ENCODE results near the gene ADCY9. TPM values are rescaled to one million over a fixed set of nuclear protein-coding genes. Genes with fewer than 3 reads are reported as not detected.

Gene ADCY9
- total RNA-seq, 1 donor from 2014 or later, result 11.4 TPM

GRCh38 chr16:3983081-3983520, 133.1 kb downstream of the ADCY9 start:
- TF ChIP-seq CTCF (IDR thresholded peaks at IDR 0.05; ENCODE audit: insufficient read depth, low read depth, low read length), result peak; percentile 55
- TF ChIP-seq EZH2 (IDR thresholded peaks at IDR 0.05; ENCODE audit: insufficient read depth, low read length), result no peak
- peaks cover 7% of the 10 kb centered on the region for H3K4me1 Mint-ChIP-seq (ENCODE audit: low read depth, unreplicated experiment)
- Histone ChIP-seq H3K9me3 (ENCODE audit: insufficient read depth, low read depth, low read length) (no peaks in the 10 kb centered on the region), H3K4me1 (ENCODE audit: insufficient read depth, low read length) (peaks cover 12% of the 10 kb centered on the region), H3K27me3 (ENCODE audit: insufficient read depth, low read length) (no peaks in the 10 kb centered on the region), H3K9ac (ENCODE audit: low read length) (no peak overlapping the region), H4K20me1 (ENCODE audit: insufficient read depth, low read length) (no peaks in the 10 kb centered on the region), H3K4me3 (ENCODE audit: insufficient read depth, low read depth, low read length) (no peak overlapping the region), H2AFZ (ENCODE audit: low read depth, low read length) (no peak overlapping the region), H3K27ac (ENCODE audit: low read depth, low read length) (no peak overlapping the region), H3K36me3 (ENCODE audit: insufficient read depth, low read length) (no peaks in the 10 kb centered on the region), H3K79me2 (ENCODE audit: insufficient read depth, low read length) (no peaks in the 10 kb centered on the region), H3K4me2 (ENCODE audit: low read length) (peak overlapping the region; percentile 25)
- peak overlapping the region; percentile 72 for H3K27ac Mint-ChIP-seq (ENCODE audit: unreplicated experiment)
- H3K4me3 Mint-ChIP-seq (ENCODE audit: unreplicated experiment), result no peak overlapping the region
- no peaks in the 10 kb centered on the region for H3K9me3 Mint-ChIP-seq (ENCODE audit: unreplicated experiment)
- peaks cover 9% of the 10 kb centered on the region for H3K36me3 Mint-ChIP-seq (ENCODE audit: low read depth, unreplicated experiment)
- FAIRE-seq, result no peak
- peak; percentile 43 for DNase-seq (ENCODE audit: low read depth)
- H3K27me3 Mint-ChIP-seq (ENCODE audit: low read depth, unreplicated experiment), result peaks cover 13% of the 10 kb centered on the region

GRCh38 chr16:3982216-3982615, 134.0 kb downstream of the ADCY9 start:
- H4K20me1 ChIP-seq (ENCODE audit: insufficient read depth, low read length), result no peaks in the 10 kb centered on the region
- Mint-ChIP-seq H3K9me3 (ENCODE audit: unreplicated experiment) (no peaks in the 10 kb centered on the region), H3K4me3 (ENCODE audit: unreplicated experiment) (no peak overlapping the region), H3K27me3 (ENCODE audit: low read depth, unreplicated experiment) (peaks cover 13% of the 10 kb centered on the region), H3K4me1 (ENCODE audit: low read depth, unreplicated experiment) (peaks cover 7% of the 10 kb centered on the region), H3K27ac (ENCODE audit: unreplicated experiment) (no peak overlapping the region), H3K36me3 (ENCODE audit: low read depth, unreplicated experiment) (peaks cover 9% of the 10 kb centered on the region)
- H3K27ac ChIP-seq (ENCODE audit: low read depth, low read length), result no peak overlapping the region
- FAIRE-seq (no peak), DNase-seq (ENCODE audit: low read depth) (no peak)
- no peak overlapping the region for H3K4me2 ChIP-seq (ENCODE audit: low read length)
- H3K79me2 ChIP-seq (ENCODE audit: insufficient read depth, low read length), result no peaks in the 10 kb centered on the region
- no peak overlapping the region for H3K4me3 ChIP-seq (ENCODE audit: insufficient read depth, low read depth, low read length)
- no peak for TF ChIP-seq CTCF (IDR thresholded peaks at IDR 0.05; ENCODE audit: insufficient read depth, low read depth, low read length)
- H3K27me3 ChIP-seq (ENCODE audit: insufficient read depth, low read length), result no peaks in the 10 kb centered on the region
- H3K36me3 ChIP-seq (ENCODE audit: insufficient read depth, low read length), result no peaks in the 10 kb centered on the region
- no peak overlapping the region for H2AFZ ChIP-seq (ENCODE audit: low read depth, low read length)
- H3K9ac ChIP-seq (ENCODE audit: low read length), result no peak overlapping the region
- no peaks in the 10 kb centered on the region for H3K9me3 ChIP-seq (ENCODE audit: insufficient read depth, low read depth, low read length)
- H3K4me1 ChIP-seq (ENCODE audit: insufficient read depth, low read length), result peaks cover 12% of the 10 kb centered on the region

GRCh38 chr16:3980253-3981111, 135.8 kb downstream of the ADCY9 start:
- Histone ChIP-seq H3K9ac (ENCODE audit: low read length) (peak overlapping the region; percentile 33), H3K4me3 (ENCODE audit: insufficient read depth, low read depth, low read length) (no peak overlapping the region), H3K4me2 (ENCODE audit: low read length) (peak overlapping the region; percentile 48), H3K27ac (ENCODE audit: low read depth, low read length) (no peak overlapping the region), H2AFZ (ENCODE audit: low read depth, low read length) (peak overlapping the region; percentile 51), H3K4me1 (ENCODE audit: insufficient read depth, low read length) (peaks cover 12% of the 10 kb centered on the region), H3K79me2 (ENCODE audit: insufficient read depth, low read length) (no peaks in the 10 kb centered on the region), H3K9me3 (ENCODE audit: insufficient read depth, low read depth, low read length) (no peaks in the 10 kb centered on the region), H3K27me3 (ENCODE audit: insufficient read depth, low read length) (no peaks in the 10 kb centered on the region), H3K36me3 (ENCODE audit: insufficient read depth, low read length) (no peaks in the 10 kb centered on the region), H4K20me1 (ENCODE audit: insufficient read depth, low read length) (no peaks in the 10 kb centered on the region)
- FAIRE-seq, result no peak
- H3K27me3 Mint-ChIP-seq (ENCODE audit: low read depth, unreplicated experiment), result peaks cover 11% of the 10 kb centered on the region
- H3K9me3 Mint-ChIP-seq (ENCODE audit: unreplicated experiment), result no peaks in the 10 kb centered on the region
- H3K4me1 Mint-ChIP-seq (ENCODE audit: low read depth, unreplicated experiment), result peaks cover 7% of the 10 kb centered on the region
- peaks cover 6% of the 10 kb centered on the region for H3K36me3 Mint-ChIP-seq (ENCODE audit: low read depth, unreplicated experiment)
- peak; percentile 64 for DNase-seq (ENCODE audit: low read depth)
- H3K4me3 Mint-ChIP-seq (ENCODE audit: unreplicated experiment), result no peak overlapping the region
- peak overlapping the region; percentile 82 for H3K27ac Mint-ChIP-seq (ENCODE audit: unreplicated experiment)
- TF ChIP-seq CTCF (IDR thresholded peaks at IDR 0.05; ENCODE audit: insufficient read depth, low read depth, low read length), result no peak
- no peak for TF ChIP-seq EZH2 (IDR thresholded peaks at IDR 0.05; ENCODE audit: insufficient read depth, low read length)

All from astrocyte (in vitro differentiated cells and primary cell).